AG09319 (cell line): ENCODE measurements around the gene HNRNPA3.

Source experiments
- DNase-seq: peaks from one replicate; pipeline ENCODE4 v3.0.0-alpha.2; 2010; ENCODE audit warnings: low read depth; ENCODE audit errors: extremely low read depth
- TF ChIP-seq, protein P1 (sequence below): IDR thresholded peaks from 2 replicates; pipeline ENCODE4 v1.5.1; 2011; ENCODE audit warnings: low read depth, mild to moderate bottlenecking, inconsistent platforms, low read length, moderate library complexity

Gene HNRNPA3

GRCh38 chr2:177229442-177230242 is 17.0 kb downstream of the HNRNPA3 start:
- DNase-seq = no peak
- TF ChIP-seq, protein P1, sequence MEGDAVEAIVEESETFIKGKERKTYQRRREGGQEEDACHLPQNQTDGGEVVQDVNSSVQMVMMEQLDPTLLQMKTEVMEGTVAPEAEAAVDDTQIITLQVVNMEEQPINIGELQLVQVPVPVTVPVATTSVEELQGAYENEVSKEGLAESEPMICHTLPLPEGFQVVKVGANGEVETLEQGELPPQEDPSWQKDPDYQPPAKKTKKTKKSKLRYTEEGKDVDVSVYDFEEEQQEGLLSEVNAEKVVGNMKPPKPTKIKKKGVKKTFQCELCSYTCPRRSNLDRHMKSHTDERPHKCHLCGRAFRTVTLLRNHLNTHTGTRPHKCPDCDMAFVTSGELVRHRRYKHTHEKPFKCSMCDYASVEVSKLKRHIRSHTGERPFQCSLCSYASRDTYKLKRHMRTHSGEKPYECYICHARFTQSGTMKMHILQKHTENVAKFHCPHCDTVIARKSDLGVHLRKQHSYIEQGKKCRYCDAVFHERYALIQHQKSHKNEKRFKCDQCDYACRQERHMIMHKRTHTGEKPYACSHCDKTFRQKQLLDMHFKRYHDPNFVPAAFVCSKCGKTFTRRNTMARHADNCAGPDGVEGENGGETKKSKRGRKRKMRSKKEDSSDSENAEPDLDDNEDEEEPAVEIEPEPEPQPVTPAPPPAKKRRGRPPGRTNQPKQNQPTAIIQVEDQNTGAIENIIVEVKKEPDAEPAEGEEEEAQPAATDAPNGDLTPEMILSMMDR = no peak

GRCh38 chr2:177231270-177231669 is 18.7 kb downstream of the HNRNPA3 start:
- DNase-seq = no peak
- TF ChIP-seq, protein P1 = no peak

GRCh38 chr2:177232098-177232704 is 19.6 kb downstream of the HNRNPA3 start:
- TF ChIP-seq, protein P1 = no peak
- DNase-seq = no peak

GRCh38 chr2:177234267-177234666 is 21.7 kb downstream of the HNRNPA3 start:
- no peak for DNase-seq
- TF ChIP-seq, protein P1 = no peak

GRCh38 chr2:177235855-177236437 is 23.4 kb downstream of the HNRNPA3 start:
- DNase-seq = no peak
- TF ChIP-seq, protein P1 = no peak

GRCh38 chr2:177237932-177238331 is 25.3 kb downstream of the HNRNPA3 start:
- TF ChIP-seq, protein P1 = no peak
- DNase-seq = no peak

DNA sequence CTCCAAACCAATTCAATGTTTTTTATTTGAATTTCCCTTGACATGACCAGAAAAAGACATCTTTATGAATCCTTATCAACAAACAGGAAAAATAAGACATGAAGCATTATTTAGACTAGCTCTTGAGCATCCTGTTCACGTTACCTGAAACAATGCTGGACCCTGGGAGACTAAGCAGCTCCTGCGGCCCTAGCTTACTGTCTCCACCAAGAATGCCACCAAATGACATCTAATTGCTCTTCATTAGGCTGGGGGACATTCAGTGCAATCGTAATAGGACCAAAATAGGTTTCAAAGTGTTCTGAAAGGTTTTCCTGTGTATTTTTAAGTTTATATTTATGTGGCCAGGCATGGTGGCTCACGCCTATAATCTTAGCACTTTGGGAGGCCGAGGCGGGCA is 26.5 kb downstream of the HNRNPA3 start:
- DNase-seq = no peak
- TF ChIP-seq, protein P1 = no peak
